Mucosa of descending colon (tissue), 3 donors: ENCODE measurements around the gene VTN. TPM values are rescaled to one million over a fixed set of nuclear protein-coding genes. Genes with fewer than 3 reads are reported as not detected.

ENCODE experiments used
- ATAC-seq: fragments of 200-7000 bp; cut with Tn5 transposase; one replicate; pipeline ENCODE4 v1.9.1; 2020; ENCODE audit warnings: mild to moderate bottlenecking, moderate library complexity
- DNase-seq, 3 donors: peaks; one replicate each; pipeline ENCODE4 v3.0.0-alpha.2; 2020
- H3K36me3 ChIP-seq: fragments of 200-600 bp; one replicate; pipeline ENCODE4 v1.8.0; 2021; ENCODE audit warnings: low read depth, mild to moderate bottlenecking
- H3K4me1 ChIP-seq: fragments of 200-600 bp; one replicate; pipeline ENCODE4 v1.8.0; 2021; ENCODE audit warnings: low read depth, mild to moderate bottlenecking
- H3K4me3 ChIP-seq: fragments of 200-600 bp; one replicate; pipeline ENCODE4 v1.8.0; 2021; ENCODE audit warnings: mild to moderate bottlenecking
- H3K9me3 ChIP-seq: fragments of 200-600 bp; one replicate; pipeline ENCODE4 v1.8.0; 2021; ENCODE audit warnings: mild to moderate bottlenecking
- intact Hi-C, 2 donors: fragments of 100-400 bp; cut with DNase I in 1 of 2; cut with micrococcal nuclease in 1 of 2; formaldehyde crosslinking; loops; one replicate each; pipeline versions ENCODE4 v1.11.0 to v1.11.1; 2022; cut with DNase I, micrococcal nuclease
- total RNA-seq, 3 donors: library from RNA; stranded (reverse); fragmentation: NEBNext Ultra II Directional in 2 of 3; extraction: Animal tissue kit (Norgen Biotek cat#: 25700) in 2 of 3; gene quantifications; one replicate each; pipeline versions ENCODE4 v1.2.1 to v1.2.4, GENCODE V29; 2021 to 2023
- TF ChIP-seq, protein P1 (sequence below): fragments of 200-600 bp; IDR thresholded peaks from one replicate; pipeline ENCODE4 v1.8.0; 2022; ENCODE audit warnings: antibody characterized with exemption, mild to moderate bottlenecking
- donor health status: DM: no; HTN: no; CAD: no; lungs with moderate emphysema.
- donor health status: DM: no; HTN: no; CAD: no.
- donor health status: DM: no; HTN: yes; CAD: no.

Gene VTN
- total RNA-seq, 3 donors from 2014 or later, result 0.23 to 0.39 (median 0.35) TPM

DNA sequence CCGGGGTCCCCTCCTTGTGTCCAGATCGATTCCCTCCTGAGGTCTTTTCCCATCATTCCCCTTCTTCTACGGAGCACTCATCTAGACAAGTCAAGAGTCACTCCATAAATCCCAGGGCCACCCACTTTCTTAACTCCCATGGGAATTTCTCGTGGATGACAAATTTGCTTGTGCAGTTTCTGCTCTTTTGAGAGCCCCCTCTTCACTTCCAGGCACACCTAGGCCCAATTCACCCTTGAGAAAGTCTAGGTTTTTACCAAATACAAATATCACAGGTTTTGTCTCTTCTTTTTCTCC, 12.3 kb downstream of the VTN start:
- Histone ChIP-seq H3K4me3 (peak overlapping the region; percentile 72), H3K9me3 (no peaks in the 10 kb centered on the region), H3K36me3 (peaks cover 11% of the 10 kb centered on the region), H3K4me1 (peaks cover 17% of the 10 kb centered on the region)
- no peak for DNase-seq
- TF ChIP-seq, protein P1, sequence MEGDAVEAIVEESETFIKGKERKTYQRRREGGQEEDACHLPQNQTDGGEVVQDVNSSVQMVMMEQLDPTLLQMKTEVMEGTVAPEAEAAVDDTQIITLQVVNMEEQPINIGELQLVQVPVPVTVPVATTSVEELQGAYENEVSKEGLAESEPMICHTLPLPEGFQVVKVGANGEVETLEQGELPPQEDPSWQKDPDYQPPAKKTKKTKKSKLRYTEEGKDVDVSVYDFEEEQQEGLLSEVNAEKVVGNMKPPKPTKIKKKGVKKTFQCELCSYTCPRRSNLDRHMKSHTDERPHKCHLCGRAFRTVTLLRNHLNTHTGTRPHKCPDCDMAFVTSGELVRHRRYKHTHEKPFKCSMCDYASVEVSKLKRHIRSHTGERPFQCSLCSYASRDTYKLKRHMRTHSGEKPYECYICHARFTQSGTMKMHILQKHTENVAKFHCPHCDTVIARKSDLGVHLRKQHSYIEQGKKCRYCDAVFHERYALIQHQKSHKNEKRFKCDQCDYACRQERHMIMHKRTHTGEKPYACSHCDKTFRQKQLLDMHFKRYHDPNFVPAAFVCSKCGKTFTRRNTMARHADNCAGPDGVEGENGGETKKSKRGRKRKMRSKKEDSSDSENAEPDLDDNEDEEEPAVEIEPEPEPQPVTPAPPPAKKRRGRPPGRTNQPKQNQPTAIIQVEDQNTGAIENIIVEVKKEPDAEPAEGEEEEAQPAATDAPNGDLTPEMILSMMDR, result no peak
- intact Hi-C loops, result no loop called here
- no peak for ATAC-seq

DNA sequence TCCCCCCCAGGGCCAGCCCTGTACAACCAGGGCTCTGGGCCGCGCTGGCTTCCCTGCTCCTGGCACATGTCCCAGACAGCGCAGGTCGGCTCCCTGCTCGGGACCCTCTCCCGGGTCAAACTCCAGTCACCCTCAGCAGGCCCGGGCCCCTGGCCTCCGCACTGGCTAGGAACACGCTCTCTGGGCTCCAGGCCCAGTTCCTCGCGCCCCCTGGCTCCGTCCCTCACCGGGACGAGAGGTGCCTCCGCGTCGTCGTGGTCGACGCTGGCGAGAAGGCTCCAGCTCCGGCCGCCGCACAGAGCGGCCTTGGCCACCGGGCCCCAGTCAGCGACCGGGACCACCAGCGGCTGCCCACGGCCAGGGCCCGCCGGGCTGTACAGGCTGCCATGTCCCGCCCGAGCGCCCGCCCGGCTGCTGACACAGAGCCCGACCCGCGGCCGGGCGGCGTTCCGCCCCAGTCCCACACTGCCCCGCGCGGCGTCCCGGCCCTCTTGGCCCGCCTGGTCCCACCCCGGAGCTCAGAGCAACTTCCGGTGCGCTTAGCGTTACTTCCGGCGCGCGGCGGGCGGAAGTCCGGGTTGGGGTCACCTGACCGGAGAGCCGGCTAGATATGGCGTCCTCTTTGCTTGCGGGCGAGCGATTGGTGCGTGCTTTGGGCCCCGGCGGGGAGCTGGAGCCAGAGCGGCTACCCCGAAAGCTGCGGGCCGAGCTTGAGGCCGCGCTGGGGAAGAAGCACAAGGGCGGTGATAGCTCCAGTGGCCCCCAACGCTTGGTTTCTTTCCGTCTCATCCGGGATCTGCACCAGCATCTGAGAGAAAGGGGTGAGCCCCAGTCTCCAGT, 12.8 kb downstream of the VTN start, which contains the start of gene POLDIP2:
Gene POLDIP2 (minus strand): TSS at position 467 of the 840 bp plus-strand sequence. CDS start 79 bp downstream, at position 388.
- TF ChIP-seq, protein P1, result no peak
- peaks cover 11% of the 10 kb centered on the region for H3K36me3 ChIP-seq
- H3K4me3 ChIP-seq, result peak within 1 kb of the TSS; percentile 72
- DNase-seq (peak; percentile 94 to 97 (median 97)), ATAC-seq (peak; percentile 100)
- H3K4me1 ChIP-seq, result peaks cover 17% of the 10 kb centered on the region
- intact Hi-C loops, result no loop called here
- no peaks in the 10 kb centered on the region for H3K9me3 ChIP-seq

DNA sequence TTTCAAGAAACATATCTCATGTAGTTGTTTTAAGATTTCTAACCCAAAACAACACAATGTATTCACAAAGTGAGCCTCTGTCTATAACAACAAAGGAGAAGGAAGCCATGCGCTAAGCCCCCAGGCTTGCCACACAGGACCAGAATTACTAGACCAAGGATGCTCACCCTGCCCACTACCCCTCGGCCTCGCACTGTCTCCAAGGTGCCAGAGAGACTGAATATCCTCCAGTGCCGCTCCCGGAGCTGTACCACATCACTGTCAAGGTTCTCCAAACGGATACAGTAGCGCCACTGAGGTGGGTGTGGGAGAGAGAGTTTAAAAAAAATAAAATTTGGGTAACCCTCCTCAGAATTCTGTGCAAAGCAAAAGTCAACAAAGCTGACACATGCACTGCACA, 19.8 kb downstream of the VTN start:
- TF ChIP-seq, protein P1, result no peak
- intact Hi-C loops, result no loop called here

DNA sequence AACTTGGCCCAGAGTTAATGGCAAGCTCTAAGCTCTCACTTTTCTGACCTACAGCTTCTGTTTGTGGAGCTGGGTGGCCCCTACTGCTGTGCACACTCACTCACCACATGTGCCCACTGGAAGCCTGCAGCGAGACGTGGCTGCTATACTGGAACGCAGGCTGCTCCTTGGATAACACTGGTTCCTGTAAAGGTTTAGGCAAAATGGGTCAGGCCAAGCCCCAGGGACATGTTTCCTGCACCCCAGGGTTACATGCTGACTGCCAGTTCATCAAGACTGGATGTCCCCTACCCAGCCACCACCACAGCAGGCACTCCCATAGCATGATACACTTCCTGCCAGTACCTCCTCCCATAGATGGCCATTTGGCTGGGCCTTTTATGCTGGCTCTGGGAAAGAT, 21.1 kb downstream of the VTN start:
- ATAC-seq (no peak), DNase-seq (no peak)
- no peaks in the 10 kb centered on the region for H3K9me3 ChIP-seq
- H3K36me3 ChIP-seq, result peaks cover 4% of the 10 kb centered on the region
- intact Hi-C loops, result no loop called here
- no peak overlapping the region for H3K4me3 ChIP-seq
- TF ChIP-seq, protein P1, result no peak
- H3K4me1 ChIP-seq, result no peaks in the 10 kb centered on the region

More for the DNA sequence above, 19.8 kb downstream of the VTN start:
- Histone ChIP-seq H3K9me3 (no peaks in the 10 kb centered on the region), H3K36me3 (peaks cover 4% of the 10 kb centered on the region), H3K4me1 (no peaks in the 10 kb centered on the region), H3K4me3 (no peak overlapping the region)
- ATAC-seq (no peak), DNase-seq (no peak)

DNA sequence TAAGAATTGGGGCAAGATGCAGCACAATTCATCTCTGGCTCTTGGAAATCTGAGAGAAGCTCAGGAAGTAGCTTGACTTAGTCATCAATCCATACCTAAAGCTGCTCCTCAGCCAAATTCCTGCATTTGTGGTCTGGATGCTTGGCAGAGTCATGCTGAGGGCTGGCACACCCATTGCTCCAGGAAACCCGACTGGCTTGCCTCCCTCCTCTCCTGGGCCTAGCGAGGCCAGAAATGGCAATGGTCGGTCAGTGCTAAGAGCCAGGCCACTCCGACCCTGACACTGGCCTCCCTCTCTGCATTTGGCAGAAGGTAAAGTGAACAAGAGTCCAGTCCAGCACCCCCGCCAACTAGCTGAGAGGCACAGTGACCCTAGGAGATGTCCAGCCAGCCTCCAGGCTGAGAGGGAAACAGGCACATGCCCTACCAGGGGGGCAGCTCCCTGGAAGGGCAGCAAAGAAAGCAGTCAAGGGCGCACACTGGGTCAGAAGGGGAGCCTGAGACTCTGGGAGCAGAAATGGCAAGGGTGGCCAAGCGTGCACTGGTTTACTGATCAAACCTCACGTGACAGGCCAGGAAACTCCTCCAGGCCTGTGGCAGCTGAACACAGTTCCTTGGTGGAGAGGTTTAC, 22.7 kb downstream of the VTN start:
- DNase-seq (no peak), ATAC-seq (no peak)
- no peaks in the 10 kb centered on the region for H3K4me1 ChIP-seq
- TF ChIP-seq, protein P1, result no peak
- no peaks in the 10 kb centered on the region for H3K9me3 ChIP-seq
- H3K36me3 ChIP-seq, result peaks cover 10% of the 10 kb centered on the region
- H3K4me3 ChIP-seq, result no peak overlapping the region
- intact Hi-C loops, result no loop called here
